Liver (tissue), 9 donors: Measurements from ENCODE around the gene RALB. TPM values are rescaled to one million over a fixed set of nuclear protein-coding genes. Genes with fewer than 3 reads are reported as not detected.

Experiments
- DNase-seq: peaks from one replicate; pipeline ENCODE4 v3.0.0-alpha.2; 2017; ENCODE audit warnings: low spot score
- H3K27ac ChIP-seq, 2 donors: one replicate each; pipeline ENCODE4 v1.7.0; 2013; ENCODE audit warnings: inconsistent platforms in 2 of 2, low read length in 2 of 2, control low read depth in 1 of 2, low read depth in 1 of 2, mild to moderate bottlenecking in 1 of 2
- H3K27me3 ChIP-seq, 4 donors: one replicate each; pipeline versions ENCODE4 v1.6.1 to v1.7.0; 2013; ENCODE audit warnings: low read length in 3 of 4, inconsistent platforms in 1 of 4, mild to moderate bottlenecking in 1 of 4, moderate library complexity in 1 of 4; ENCODE audit not compliant: control insufficient read depth in 4 of 4, insufficient read depth in 4 of 4
- H3K36me3 ChIP-seq, 4 donors: one replicate each; pipeline versions ENCODE4 v1.6.1 to v1.7.0; 2013; ENCODE audit warnings: low read length in 3 of 4, mild to moderate bottlenecking in 3 of 4, low read depth in 1 of 4, moderate library complexity in 1 of 4; ENCODE audit not compliant: control insufficient read depth in 4 of 4, insufficient read depth in 3 of 4
- H3K4me1 ChIP-seq, 4 donors: one replicate each; pipeline versions ENCODE4 v1.6.1 to v1.7.0; 2013; ENCODE audit warnings: low read length in 3 of 4, mild to moderate bottlenecking in 3 of 4, moderate library complexity in 1 of 4; ENCODE audit not compliant: control insufficient read depth in 4 of 4, insufficient read depth in 4 of 4
- H3K4me3 ChIP-seq, 3 donors: one replicate each; pipeline versions ENCODE4 v1.6.1 to v1.7.0; 2013; ENCODE audit warnings: low read length in 3 of 3, control low read depth in 1 of 3, low read depth in 1 of 3, mild to moderate bottlenecking in 1 of 3
- H3K9ac ChIP-seq, 2 donors: one replicate each; pipeline ENCODE4 v1.7.0; 2013; ENCODE audit warnings: low read length in 2 of 2, mild to moderate bottlenecking in 2 of 2, moderate library complexity in 2 of 2, control low read depth in 1 of 2, low read depth in 1 of 2
- H3K9me3 ChIP-seq, 4 donors: one replicate each; pipeline versions ENCODE4 v1.6.1 to v1.7.0; 2013; ENCODE audit warnings: low read length in 3 of 4; ENCODE audit not compliant: control insufficient read depth in 4 of 4
- ATF3 ChIP-seq: IDR thresholded peaks from 2 replicates; pipeline ENCODE4 v1.6.1; 2016; ENCODE audit warnings: antibody characterized with exemption
- CTCF ChIP-seq: fragments of 150-350 bp; IDR thresholded peaks from 2 replicates; pipeline ENCODE4 v1.5.1; 2017; ENCODE audit warnings: improper control_type of control experiment, low read depth, low read length; ENCODE audit not compliant: missing input control
- GABPA ChIP-seq, 2 donors: IDR thresholded peaks in 1 of 2; conservative IDR thresholded peaks in 1 of 2; 2 replicates each; pipeline ENCODE4 v1.6.1; 2016; ENCODE audit warnings: antibody characterized with exemption in 2 of 2, mild to moderate bottlenecking in 1 of 2, moderate library complexity in 1 of 2
- HNF4A ChIP-seq, 2 donors: conservative IDR thresholded peaks; 2 replicates each; pipeline ENCODE4 v1.6.1; 2016; ENCODE audit warnings: antibody characterized with exemption in 2 of 2, mild to moderate bottlenecking in 2 of 2
- HNF4G ChIP-seq: IDR thresholded peaks from 2 replicates; pipeline ENCODE4 v1.6.1; 2016; ENCODE audit warnings: antibody characterized with exemption
- JUND ChIP-seq, 2 donors: IDR thresholded peaks; 2 replicates each; pipeline ENCODE4 v1.6.1; 2016; ENCODE audit warnings: antibody characterized with exemption in 2 of 2
- MAX ChIP-seq: IDR thresholded peaks from 2 replicates; pipeline ENCODE4 v1.6.1; 2016; ENCODE audit warnings: antibody characterized with exemption
- RAD21 ChIP-seq, 2 donors: IDR thresholded peaks; 2 replicates each; pipeline ENCODE4 v1.6.1; 2016; ENCODE audit warnings: antibody characterized with exemption in 2 of 2, mild to moderate bottlenecking in 2 of 2
- REST ChIP-seq: IDR thresholded peaks from 2 replicates; pipeline ENCODE4 v1.6.1; 2016; ENCODE audit warnings: antibody characterized with exemption, mild to moderate bottlenecking
- RXRA ChIP-seq, 2 donors: IDR thresholded peaks; 2 replicates each; pipeline ENCODE4 v1.6.1; 2017 to 2018; ENCODE audit warnings: antibody characterized with exemption in 2 of 2, mild to moderate bottlenecking in 1 of 2
- YY1 ChIP-seq: IDR thresholded peaks from 2 replicates; pipeline ENCODE4 v1.6.1; 2016; ENCODE audit warnings: antibody characterized with exemption, mild to moderate bottlenecking
- ZBTB33 ChIP-seq: IDR thresholded peaks from 2 replicates; pipeline ENCODE4 v1.6.1; 2016; ENCODE audit warnings: antibody characterized with exemption
- WGBS: extraction: QIAGEN DNeasy Blood & Tissue Kit; methylation state at CpG from one replicate; pipeline ENCODE4 v1.1.7; 2013; 5-methylcytosine and 5-hydroxymethylcytosine counted together
- polyA plus RNA-seq, 2 donors: library from polyadenylated mRNA; stranded (reverse) in 1 of 2; unstranded in 1 of 2; fragments of 200-250 nt in 1 of 2; fragments of >200 nt in 1 of 2; fragmentation: Nextera tagmentation in 1 of 2; extraction: Ambion mirVana in 1 of 2; gene quantifications; one replicate each; pipeline versions ENCODE4 v1.2.1 to v1.2.3, GENCODE V29; 2013 to 2015
- total RNA-seq, 2 donors: library from RNA; depleted of rRNA; stranded (reverse); fragments of >200 nt; gene quantifications; one replicate each; pipeline ENCODE4 v1.2.3, GENCODE V29; 2014
- donor health status: healthy.
- donor health status: healthy.
- donor health status: healthy.
- donor health status: healthy.
- donor health status: healthy.

The RALB gene
- total and polyA plus RNA-seq, 4 donors = 11.1 to 26.4 (median 20.1) TPM

- no peak for DNase-seq
- Histone ChIP-seq H3K36me3 (peaks cover 0 to 9% (median 2%) of the 10 kb centered on the region in 4 donors), H3K4me1 (no peaks in the 10 kb centered on the region), H3K27ac (no peak overlapping the region), H3K4me3 (no peak overlapping the region), H3K27me3 (no peaks in the 10 kb centered on the region), H3K9ac (no peak overlapping the region), H3K9me3 (no peaks in the 10 kb centered on the region)
- TF ChIP-seq ATF3 = no peak
- WGBS = 93% methylated on average over 1 of the region's 1 CpG
These were observed 35.3 kb downstream of the RALB start for GRCh38 chr2:120288016-120288373.

GRCh38 chr2:120289221-120289906, 36.7 kb downstream of the RALB start:
- no peaks in the 10 kb centered on the region for H3K4me1 ChIP-seq
- H3K4me3 ChIP-seq = no peak overlapping the region
- no peaks in the 10 kb centered on the region for H3K27me3 ChIP-seq
- H3K9me3 ChIP-seq = no peaks in the 10 kb centered on the region
- no peak overlapping the region for H3K9ac ChIP-seq
- TF ChIP-seq JUND (IDR thresholded peaks at IDR 0.05) (no peak), ZBTB33 (no peak), RAD21 (IDR thresholded peaks at IDR 0.05) (no peak), YY1 (no peak), GABPA (IDR thresholded peaks at IDR 0.05 in 1 of 2, conservative IDR thresholded peaks at IDR 0.05 in 1 of 2) (no peak), HNF4A (conservative IDR thresholded peaks at IDR 0.05) (no peak), MAX (no peak), RXRA (IDR thresholded peaks at IDR 0.05) (no peak), REST (no peak)
- WGBS = 97% methylated on average over 14 of the region's 14 CpGs
- no peak for DNase-seq
- peaks cover 3 to 14% (median 7%) of the 10 kb centered on the region in 4 donors for H3K36me3 ChIP-seq
- no peak overlapping the region for H3K27ac ChIP-seq

- no peak for DNase-seq
- no peak overlapping the region for H3K27ac ChIP-seq
- no peaks in the 10 kb centered on the region for H3K9me3 ChIP-seq
- H3K4me1 ChIP-seq = no peaks in the 10 kb centered on the region
- peaks cover 6 to 14% (median 8%) of the 10 kb centered on the region in 4 donors for H3K36me3 ChIP-seq
- H3K4me3 ChIP-seq = no peak overlapping the region
- no peak overlapping the region for H3K9ac ChIP-seq
- no peak for TF ChIP-seq HNF4A (conservative IDR thresholded peaks at IDR 0.05)
- no peak for TF ChIP-seq CTCF
- TF ChIP-seq JUND (IDR thresholded peaks at IDR 0.05) = no peak
- no peak for TF ChIP-seq ZBTB33
- no peak for TF ChIP-seq ATF3
- no peak for TF ChIP-seq HNF4G
- TF ChIP-seq RXRA (IDR thresholded peaks at IDR 0.05) = no peak
- TF ChIP-seq GABPA (IDR thresholded peaks at IDR 0.05 in 1 of 2, conservative IDR thresholded peaks at IDR 0.05 in 1 of 2) = no peak
- TF ChIP-seq MAX = no peak
- WGBS = 87% methylated on average over 2 of the region's 2 CpGs
- H3K27me3 ChIP-seq = no peaks in the 10 kb centered on the region
These were observed 38.1 kb downstream of the RALB start for GRCh38 chr2:120290737-120291136.
